Measurements from ENCODE around the gene TMCC1.
"Not testable (repeated sequence)": the region's sequence is repeated elsewhere in the genome, so short reads cannot be mapped to it uniquely, and the experiment has no call there.

TMCC1 gene

DNA sequence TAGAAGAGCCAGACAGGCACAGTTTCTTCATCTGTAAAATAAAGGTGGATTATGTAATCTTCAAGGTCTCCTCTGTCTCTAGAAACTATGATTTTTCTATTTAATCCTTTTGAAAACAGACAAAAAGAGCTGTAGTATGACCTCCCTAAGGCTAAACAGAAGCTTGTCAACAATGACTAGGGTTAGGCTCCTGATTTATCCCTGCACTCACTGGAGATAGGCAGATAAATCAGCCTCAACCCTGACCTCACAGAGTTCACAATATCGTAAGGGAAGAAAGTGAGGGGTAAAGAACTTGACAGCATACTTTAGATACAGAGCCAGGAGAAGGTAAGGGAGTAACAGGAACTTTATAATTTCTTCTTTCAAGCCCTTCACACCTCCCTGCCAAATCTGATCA, 124.8 kb downstream of the TMCC1 start:
- TF ChIP-seq EZH2 (IDR thresholded peaks at IDR 0.05) (no peak), POLR2AphosphoS5 (IDR thresholded peaks at IDR 0.05; ENCODE audit: borderline replicate concordance, low read depth, low read length) (no peak), FOXP2 (optimal IDR thresholded peaks at IDR 0.05; ENCODE audit: control extremely low read depth, extremely low read length, insufficient read depth) (no peak)
- Histone ChIP-seq H3K9me3 (ENCODE audit: low read depth, low read length) (no peaks in the 10 kb centered on the region), H3K4me3 (no peak overlapping the region), H3K9ac (ENCODE audit: insufficient read length) (no peak overlapping the region), H3K36me3 (ENCODE audit: insufficient read depth, low read length) (no peaks in the 10 kb centered on the region), H3K27ac (no peak overlapping the region)
- no peak for DNase-seq (ENCODE audit: low read depth, low spot score)

- no peak for TF ChIP-seq FOXP2 (optimal IDR thresholded peaks at IDR 0.05; ENCODE audit: control extremely low read depth, extremely low read length, insufficient read depth)
- TF ChIP-seq POLR2AphosphoS5 (IDR thresholded peaks at IDR 0.05; ENCODE audit: borderline replicate concordance, low read depth, low read length) = no peak
- TF ChIP-seq EZH2 (IDR thresholded peaks at IDR 0.05) = no peak
- H3K9me3 ChIP-seq (ENCODE audit: low read depth, low read length) = no peaks in the 10 kb centered on the region
- no peak for DNase-seq (ENCODE audit: low read depth, low spot score)
- H3K9ac ChIP-seq (ENCODE audit: insufficient read length) = no peak overlapping the region
- H3K36me3 ChIP-seq (ENCODE audit: insufficient read depth, low read length) = no peaks in the 10 kb centered on the region
- no peak overlapping the region for H3K27ac ChIP-seq
- H3K4me3 ChIP-seq = no peak overlapping the region
These were observed 127.4 kb downstream of the TMCC1 start for GRCh38 chr3:129766135-129766534.

GRCh38 chr3:129764090-129764489, 129.4 kb downstream of the TMCC1 start:
- H3K9ac ChIP-seq (ENCODE audit: insufficient read length) = no peak overlapping the region
- no peak overlapping the region for H3K4me3 ChIP-seq
- H3K36me3 ChIP-seq (ENCODE audit: insufficient read depth, low read length) = no peaks in the 10 kb centered on the region
- no peak for TF ChIP-seq FOXP2 (optimal IDR thresholded peaks at IDR 0.05; ENCODE audit: control extremely low read depth, extremely low read length, insufficient read depth)
- DNase-seq (ENCODE audit: low read depth, low spot score) = no peak
- no peak overlapping the region for H3K27ac ChIP-seq
- H3K9me3 ChIP-seq (ENCODE audit: low read depth, low read length) = no peaks in the 10 kb centered on the region

DNA sequence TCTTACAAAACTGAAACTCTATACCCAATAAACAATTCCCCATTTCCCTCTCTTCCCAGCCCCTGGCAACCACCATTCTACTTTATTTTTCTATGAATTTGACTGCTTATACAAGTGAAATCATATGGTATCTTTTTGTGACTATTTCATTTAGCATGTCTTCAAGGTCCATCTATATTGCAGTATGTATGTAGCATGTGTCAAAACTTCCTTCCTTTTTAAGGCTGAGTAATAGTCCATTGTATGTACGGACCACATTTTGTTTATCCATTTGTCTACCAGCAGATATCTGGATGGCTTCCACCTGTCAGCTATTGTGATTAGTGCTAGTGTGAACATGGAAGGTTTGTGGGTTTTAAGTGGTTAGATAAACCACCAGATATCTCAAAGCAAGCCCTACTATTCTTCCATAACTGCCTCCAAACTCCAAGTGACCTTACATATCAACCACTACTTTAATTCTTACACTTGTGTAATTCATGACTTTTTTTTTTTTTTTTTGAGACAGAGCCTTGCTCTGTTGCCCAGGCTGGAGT, 134.7 kb downstream of the TMCC1 start:
- no peak overlapping the region for H3K9ac ChIP-seq (ENCODE audit: insufficient read length)
- no peaks in the 10 kb centered on the region for H3K9me3 ChIP-seq (ENCODE audit: low read depth, low read length)
- DNase-seq (ENCODE audit: low read depth, low spot score) = no peak
- no peak overlapping the region for H3K4me3 ChIP-seq
- no peak overlapping the region for H3K27ac ChIP-seq
- no peaks in the 10 kb centered on the region for H3K36me3 ChIP-seq (ENCODE audit: insufficient read depth, low read length)
- TF ChIP-seq EZH2 (IDR thresholded peaks at IDR 0.05) (no peak), POLR2AphosphoS5 (IDR thresholded peaks at IDR 0.05; ENCODE audit: borderline replicate concordance, low read depth, low read length) (no peak), FOXP2 (optimal IDR thresholded peaks at IDR 0.05; ENCODE audit: control extremely low read depth, extremely low read length, insufficient read depth) (no peak)

- no peaks in the 10 kb centered on the region for H3K9me3 ChIP-seq (ENCODE audit: low read depth, low read length)
- peak overlapping the region; percentile 11; the same call in 1 of the 2 replicates for H3K27ac ChIP-seq
- H3K36me3 ChIP-seq (ENCODE audit: insufficient read depth, low read length) = no peaks in the 10 kb centered on the region
- H3K4me3 ChIP-seq = no peak overlapping the region
- DNase-seq (ENCODE audit: low read depth, low spot score) = no peak
- TF ChIP-seq POLR2AphosphoS5 (IDR thresholded peaks at IDR 0.05; ENCODE audit: borderline replicate concordance, low read depth, low read length) = no peak
- TF ChIP-seq EZH2 (IDR thresholded peaks at IDR 0.05) = no peak
- TF ChIP-seq FOXP2 (optimal IDR thresholded peaks at IDR 0.05; ENCODE audit: control extremely low read depth, extremely low read length, insufficient read depth) = no peak
- H3K9ac ChIP-seq (ENCODE audit: insufficient read length) = no peak overlapping the region
These were observed 135.2 kb downstream of the TMCC1 start for GRCh38 chr3:129758306-129758705.

DNA sequence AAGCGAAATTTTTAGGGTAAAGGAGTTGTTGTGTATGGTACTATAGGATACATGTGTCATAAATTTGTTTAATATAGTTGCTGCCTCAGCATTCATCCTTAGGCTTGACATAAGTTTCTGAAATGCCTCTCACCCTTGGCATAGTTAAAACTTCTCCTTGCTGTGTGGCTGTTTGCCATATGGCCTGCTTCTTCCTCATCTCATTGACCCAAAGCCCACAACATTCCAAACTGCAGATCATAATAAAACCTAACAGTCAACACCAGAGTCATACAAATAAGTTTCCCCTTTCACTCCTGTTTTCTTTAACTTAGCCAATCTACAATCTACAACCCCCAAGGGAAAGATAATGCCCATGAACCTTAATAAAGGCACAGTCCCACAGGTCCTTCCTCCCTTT, 136.6 kb downstream of the TMCC1 start:
- no peak overlapping the region for H3K4me3 ChIP-seq
- no peaks in the 10 kb centered on the region for H3K36me3 ChIP-seq (ENCODE audit: insufficient read depth, low read length)
- H3K9me3 ChIP-seq (ENCODE audit: low read depth, low read length) = no peaks in the 10 kb centered on the region
- TF ChIP-seq EZH2 (IDR thresholded peaks at IDR 0.05) (no peak), POLR2AphosphoS5 (IDR thresholded peaks at IDR 0.05; ENCODE audit: borderline replicate concordance, low read depth, low read length) (no peak), FOXP2 (optimal IDR thresholded peaks at IDR 0.05; ENCODE audit: control extremely low read depth, extremely low read length, insufficient read depth) (no peak)
- H3K27ac ChIP-seq = 0 out of 2 replicates have a peak overlapping the region, but pooled peaks have one; percentile 1
- no peak overlapping the region for H3K9ac ChIP-seq (ENCODE audit: insufficient read length)
- no peak for DNase-seq (ENCODE audit: low read depth, low spot score)

DNA sequence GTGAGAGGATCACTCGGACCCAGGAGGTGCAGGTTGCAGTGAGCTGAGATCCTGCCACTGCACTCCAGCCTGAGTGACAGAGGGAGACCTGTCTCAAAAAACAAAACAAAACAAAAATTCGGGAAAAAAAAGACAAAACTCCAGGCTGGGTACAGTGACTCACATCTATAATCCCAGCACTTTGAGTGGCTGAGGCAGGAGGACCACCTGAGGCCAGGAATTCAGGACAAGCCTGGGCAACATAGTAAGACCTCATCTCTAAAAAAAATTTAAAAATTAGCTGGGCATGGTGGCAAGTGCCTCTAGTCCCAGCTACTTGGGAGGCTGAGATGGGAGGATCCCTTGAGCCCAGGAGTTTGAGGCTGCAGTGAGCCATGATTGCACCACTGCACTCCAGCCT, 142.4 kb downstream of the TMCC1 start:
- not testable (repeated sequence) for H3K9me3 ChIP-seq (ENCODE audit: low read depth, low read length); H3K4me3 ChIP-seq; H3K9ac ChIP-seq (ENCODE audit: insufficient read length); DNase-seq (ENCODE audit: low read depth, low spot score); H3K36me3 ChIP-seq (ENCODE audit: insufficient read depth, low read length); H3K27ac ChIP-seq

- H3K9ac ChIP-seq (ENCODE audit: insufficient read length) = no peak overlapping the region
- DNase-seq (ENCODE audit: low read depth, low spot score) = no peak
- H3K27ac ChIP-seq = no peak overlapping the region
These were observed 143.8 kb downstream of the TMCC1 start for GRCh38 chr3:129749692-129750091.

GRCh38 chr3:129747992-129748391, 145.5 kb downstream of the TMCC1 start:
- H3K27ac ChIP-seq = 0 out of 2 replicates have a peak overlapping the region, but pooled peaks have one; percentile 27
- DNase-seq (ENCODE audit: low read depth, low spot score) = no peak
- H3K9ac ChIP-seq (ENCODE audit: insufficient read length) = no peak overlapping the region
- TF ChIP-seq POLR2AphosphoS5 (IDR thresholded peaks at IDR 0.05; ENCODE audit: borderline replicate concordance, low read depth, low read length) = no peak
- TF ChIP-seq EZH2 (IDR thresholded peaks at IDR 0.05) = no peak
- no peak for TF ChIP-seq FOXP2 (optimal IDR thresholded peaks at IDR 0.05; ENCODE audit: control extremely low read depth, extremely low read length, insufficient read depth)
- no peaks in the 10 kb centered on the region for H3K36me3 ChIP-seq (ENCODE audit: insufficient read depth, low read length)
- no peaks in the 10 kb centered on the region for H3K9me3 ChIP-seq (ENCODE audit: low read depth, low read length)
- no peak overlapping the region for H3K4me3 ChIP-seq

More at GRCh38 chr3:129749692-129750091, 143.8 kb downstream of the TMCC1 start:
- no peak overlapping the region for H3K4me3 ChIP-seq
- no peaks in the 10 kb centered on the region for H3K36me3 ChIP-seq (ENCODE audit: insufficient read depth, low read length)
- TF ChIP-seq POLR2AphosphoS5 (IDR thresholded peaks at IDR 0.05; ENCODE audit: borderline replicate concordance, low read depth, low read length) (no peak), EZH2 (IDR thresholded peaks at IDR 0.05) (no peak), FOXP2 (optimal IDR thresholded peaks at IDR 0.05; ENCODE audit: control extremely low read depth, extremely low read length, insufficient read depth) (no peak)
- no peaks in the 10 kb centered on the region for H3K9me3 ChIP-seq (ENCODE audit: low read depth, low read length)
